Karpas-422 (cell line): Measurements from ENCODE around the gene SMPD3. TPM values are rescaled to one million over a fixed set of nuclear protein-coding genes. Genes with fewer than 3 reads are reported as not detected.

Experiments
- DNase-seq: peaks from one replicate; pipeline ENCODE4 v3.0.0-alpha.2; 2015
- H2AFZ ChIP-seq: fragments of 200-600 bp; sonication (generic); 2 replicates; pipeline ENCODE4 v1.6.1; 2014; ENCODE audit warnings: antibody characterized with exemption, low read length, mixed read lengths
- H3K27ac ChIP-seq: fragments of 200-600 bp; sonication (generic); 2 replicates; pipeline ENCODE4 v1.5.1; 2014; ENCODE audit warnings: mild to moderate bottlenecking, low read length, moderate library complexity
- H3K27me3 ChIP-seq: fragments of 200-600 bp; sonication (generic); 2 replicates; pipeline ENCODE4 v1.6.1; 2014; ENCODE audit warnings: low read length, mixed read lengths
- H3K36me3 ChIP-seq: fragments of 200-600 bp; sonication (generic); 2 replicates; pipeline ENCODE4 v1.6.1; 2014; ENCODE audit warnings: low read length, mixed read lengths; ENCODE audit not compliant: insufficient read depth
- H3K4me1 ChIP-seq: fragments of 200-600 bp; sonication (generic); 2 replicates; pipeline ENCODE4 v1.6.1; 2014; ENCODE audit warnings: mild to moderate bottlenecking, low read length, mixed read lengths
- H3K4me2 ChIP-seq: fragments of 200-600 bp; sonication (generic); 2 replicates; pipeline ENCODE4 v1.6.1; 2014; ENCODE audit warnings: low read length, low read depth, mild to moderate bottlenecking; ENCODE audit not compliant: poor library complexity, severe bottlenecking
- H3K4me3 ChIP-seq: fragments of 200-600 bp; sonication (generic); 2 replicates; pipeline ENCODE4 v1.5.1; 2014; ENCODE audit warnings: mild to moderate bottlenecking, antibody characterized with exemption, low read length, mixed read lengths
- H3K79me2 ChIP-seq: fragments of 200-600 bp; sonication (generic); 2 replicates; pipeline ENCODE4 v1.6.1; 2014; ENCODE audit warnings: mild to moderate bottlenecking, low read length, mixed read lengths
- H3K9ac ChIP-seq: fragments of 200-600 bp; sonication (generic); 2 replicates; pipeline ENCODE4 v1.6.0; 2014; ENCODE audit warnings: low read length
- H3K9me2 ChIP-seq: fragments of 200-600 bp; sonication (generic), shearing (Covaris generic); replicated peaks from 2 replicates; pipeline ENCODE4 v1.6.0; 2014; ENCODE audit warnings: mild to moderate bottlenecking, low read length, moderate library complexity; ENCODE audit not compliant: insufficient read depth
- H3K9me3 ChIP-seq: fragments of 300-700, 200-600 bp; sonication (generic); 2 replicates; pipeline ENCODE4 v1.6.1; 2014; ENCODE audit warnings: low read length, mixed read lengths
- H4K20me1 ChIP-seq: fragments of 200-600 bp; sonication (generic); 2 replicates; pipeline ENCODE4 v1.6.1; 2014; ENCODE audit warnings: mild to moderate bottlenecking, antibody characterized with exemption, low read length, low read depth; ENCODE audit not compliant: insufficient read depth
- total RNA-seq: library from RNA; depleted of rRNA; stranded (reverse); fragments of >200 nt; shearing (Covaris generic); gene quantifications from 2 replicates; pipeline ENCODE4 v1.2.3, GENCODE V29; 2014; ENCODE audit warnings: low replicate concordance

Gene SMPD3
- total RNA-seq, 1 experiment from 2014 or later: 5.0 TPM

DNA sequence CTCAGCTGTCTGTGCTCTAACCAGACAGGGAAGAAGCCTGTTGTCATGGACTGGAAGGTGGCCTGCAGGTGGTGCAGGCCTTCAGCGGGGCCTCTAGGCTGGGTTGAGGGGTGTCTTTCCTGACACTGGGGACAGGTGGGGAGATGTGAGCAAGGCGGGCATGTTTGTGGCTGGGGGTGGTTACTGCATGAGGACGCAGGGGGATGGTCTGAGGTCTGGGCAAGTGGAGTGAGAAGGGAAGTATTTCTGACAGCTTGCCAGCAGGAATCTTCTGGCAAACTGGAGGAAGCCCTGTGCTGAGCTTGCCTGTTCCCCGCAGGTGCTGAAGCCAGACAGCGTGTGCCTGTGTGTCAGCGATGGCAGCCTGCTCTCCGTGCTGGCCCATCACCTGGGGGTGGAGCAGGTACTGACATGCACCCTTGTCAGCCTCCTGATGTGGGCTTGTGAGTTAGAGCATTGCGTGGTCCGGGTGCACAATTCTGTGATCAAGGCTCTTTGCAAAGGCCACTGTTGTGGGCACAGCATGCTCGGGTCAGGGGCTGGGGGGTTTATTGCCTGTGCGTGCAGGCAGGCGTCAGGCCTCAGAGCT is 101.3 kb downstream of the SMPD3 start:
- Histone ChIP-seq H3K79me2 (no peaks in the 10 kb centered on the region), H3K4me1 (no peaks in the 10 kb centered on the region), H3K36me3 (peaks cover 6% of the 10 kb centered on the region; the same call in 1 of the 2 replicates), H3K4me2 (no peak overlapping the region), H3K9me3 (no peaks in the 10 kb centered on the region), H3K9ac (no peak overlapping the region), H3K27ac (no peak overlapping the region), H3K9me2 (no peaks in the 10 kb centered on the region), H2AFZ (no peak overlapping the region), H3K4me3 (no peak overlapping the region), H4K20me1 (no peaks in the 10 kb centered on the region), H3K27me3 (no peaks in the 10 kb centered on the region)
- no peak for DNase-seq

DNA sequence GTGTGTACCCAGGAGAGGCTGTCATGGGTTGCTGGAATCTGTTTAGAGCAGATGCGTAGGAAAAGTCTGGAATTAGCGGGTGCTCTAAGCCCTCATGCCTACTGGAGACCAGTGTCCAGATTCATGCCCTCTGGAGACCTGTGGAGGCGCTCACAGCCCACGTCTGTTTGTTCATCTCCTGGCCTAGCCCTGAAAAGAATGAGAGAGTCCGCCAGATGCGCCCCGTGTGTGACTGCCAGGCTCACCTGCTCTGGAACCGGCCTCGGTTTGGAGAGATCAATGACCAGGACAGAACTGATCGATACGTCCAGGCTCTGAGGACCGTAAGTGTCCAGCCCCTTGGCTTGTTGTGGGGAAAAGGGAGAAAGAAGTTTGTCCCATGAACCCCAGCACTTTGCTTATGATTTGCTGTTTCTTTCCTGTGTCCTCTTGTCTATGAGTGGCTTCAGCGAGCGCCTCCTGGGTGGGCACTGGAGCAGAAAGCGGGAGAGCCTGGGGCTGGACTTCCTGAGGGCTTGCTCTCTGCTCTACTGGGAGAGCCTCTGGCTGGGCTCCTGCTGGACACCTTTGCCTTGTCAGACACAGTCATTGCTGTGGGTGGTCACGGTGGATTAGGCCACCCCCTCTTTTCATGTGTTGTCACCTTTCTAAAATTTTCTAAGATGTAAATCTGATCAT is 102.2 kb downstream of the SMPD3 start:
- H3K4me3 ChIP-seq: no peak overlapping the region
- no peaks in the 10 kb centered on the region for H3K9me3 ChIP-seq
- H3K9me2 ChIP-seq: no peaks in the 10 kb centered on the region
- DNase-seq: no peak
- H3K4me2 ChIP-seq: no peak overlapping the region
- H3K27me3 ChIP-seq: no peaks in the 10 kb centered on the region
- no peaks in the 10 kb centered on the region for H3K4me1 ChIP-seq
- H3K36me3 ChIP-seq: peaks cover 8% of the 10 kb centered on the region
- H4K20me1 ChIP-seq: no peaks in the 10 kb centered on the region
- H3K79me2 ChIP-seq: no peaks in the 10 kb centered on the region
- no peak overlapping the region for H2AFZ ChIP-seq
- H3K27ac ChIP-seq: no peak overlapping the region
- no peak overlapping the region for H3K9ac ChIP-seq

DNA sequence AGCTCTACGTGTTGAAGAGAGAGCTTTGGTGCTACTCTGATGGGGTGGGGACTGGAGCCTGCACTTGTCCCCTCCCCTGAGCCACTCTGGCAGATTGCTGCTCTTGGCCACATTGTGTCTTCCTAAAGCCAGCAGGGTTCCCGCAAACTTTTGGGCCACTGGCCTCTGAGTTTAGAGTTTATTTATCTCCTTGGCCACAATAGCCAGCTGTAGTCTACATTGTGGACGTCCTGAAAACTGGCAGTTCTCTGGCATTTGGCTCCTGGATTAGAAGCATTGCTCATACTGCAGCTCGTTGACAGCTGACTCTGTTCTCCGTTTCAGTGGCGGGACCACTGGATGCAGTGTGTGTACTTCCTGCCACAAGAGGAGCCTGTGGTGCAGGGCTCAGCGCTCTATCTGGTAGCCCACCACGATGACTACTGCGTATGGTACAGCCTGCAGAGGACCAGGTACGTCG is 102.9 kb downstream of the SMPD3 start:
- H2AFZ ChIP-seq: no peak overlapping the region
- no peak for DNase-seq
- peaks cover 15% of the 10 kb centered on the region for H3K36me3 ChIP-seq
- 0 out of 2 replicates have a peak, but pooled peaks cover 3% of the 10 kb centered on the region for H3K79me2 ChIP-seq
- no peaks in the 10 kb centered on the region for H3K27me3 ChIP-seq
- H4K20me1 ChIP-seq: no peaks in the 10 kb centered on the region
- H3K27ac ChIP-seq: no peak overlapping the region
- H3K4me3 ChIP-seq: no peak overlapping the region
- no peaks in the 10 kb centered on the region for H3K9me2 ChIP-seq
- H3K4me1 ChIP-seq: no peaks in the 10 kb centered on the region
- H3K4me2 ChIP-seq: no peak overlapping the region
- no peak overlapping the region for H3K9ac ChIP-seq
- no peaks in the 10 kb centered on the region for H3K9me3 ChIP-seq

DNA sequence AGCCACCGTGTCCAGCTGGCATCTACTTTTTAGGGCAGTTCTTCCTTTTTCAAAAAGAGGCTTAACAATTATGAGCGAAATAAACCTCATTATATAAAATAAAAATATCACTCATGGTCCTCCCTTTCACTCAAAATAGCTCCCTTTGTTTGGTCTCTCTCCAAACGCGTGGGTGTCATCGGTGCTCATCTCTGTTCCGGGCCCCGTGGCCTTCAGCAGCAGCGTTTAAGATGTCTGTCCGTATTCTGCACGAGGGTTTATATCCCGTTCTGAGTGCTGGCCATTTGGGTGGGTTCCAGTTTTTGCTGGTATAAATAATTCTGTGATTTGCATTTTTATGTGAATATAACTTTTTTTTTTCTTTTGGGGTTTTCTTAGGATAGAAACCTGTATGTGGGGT is 104.1 kb downstream of the SMPD3 start:
- no peak overlapping the region for H3K4me2 ChIP-seq
- H3K4me3 ChIP-seq: no peak overlapping the region
- no peaks in the 10 kb centered on the region for H4K20me1 ChIP-seq
- DNase-seq: no peak
- no peak overlapping the region for H3K27ac ChIP-seq
- H3K36me3 ChIP-seq: peaks cover 22% of the 10 kb centered on the region
- no peak overlapping the region for H3K9ac ChIP-seq
- no peak overlapping the region for H2AFZ ChIP-seq
- H3K9me2 ChIP-seq: no peaks in the 10 kb centered on the region
- H3K4me1 ChIP-seq: no peaks in the 10 kb centered on the region
- no peaks in the 10 kb centered on the region for H3K9me3 ChIP-seq
- no peaks in the 10 kb centered on the region for H3K27me3 ChIP-seq
- 0 out of 2 replicates have a peak, but pooled peaks cover 3% of the 10 kb centered on the region for H3K79me2 ChIP-seq

DNA sequence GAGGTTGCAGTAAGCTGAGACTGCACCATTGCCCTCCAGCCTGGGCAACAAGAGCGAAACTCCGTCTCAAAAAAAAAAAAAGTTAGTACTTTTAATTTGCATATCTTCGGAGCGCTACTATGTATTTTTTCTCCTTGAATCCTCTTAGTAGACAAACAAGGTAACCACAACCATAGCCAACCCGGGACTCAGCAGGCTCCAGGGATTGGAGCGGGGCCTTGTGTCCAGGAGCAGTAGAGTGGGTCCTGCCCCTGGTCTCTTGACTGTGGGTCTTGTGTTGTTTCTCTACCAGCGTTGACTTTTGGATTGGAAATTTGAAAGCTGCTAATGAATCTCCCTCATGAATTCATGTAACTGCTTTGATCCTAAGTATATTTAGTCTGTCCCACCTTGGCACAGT is 105.2 kb downstream of the SMPD3 start:
- Histone ChIP-seq H3K9me2 (no peaks in the 10 kb centered on the region), H3K9me3 (no peaks in the 10 kb centered on the region), H3K27me3 (no peaks in the 10 kb centered on the region), H3K79me2 (0 out of 2 replicates have a peak, but pooled peaks cover 3% of the 10 kb centered on the region), H3K36me3 (peaks cover 26% of the 10 kb centered on the region), H3K4me3 (no peak overlapping the region), H3K4me1 (no peaks in the 10 kb centered on the region), H4K20me1 (no peaks in the 10 kb centered on the region), H2AFZ (no peak overlapping the region), H3K27ac (no peak overlapping the region), H3K4me2 (no peak overlapping the region), H3K9ac (no peak overlapping the region)
- no peak for DNase-seq

DNA sequence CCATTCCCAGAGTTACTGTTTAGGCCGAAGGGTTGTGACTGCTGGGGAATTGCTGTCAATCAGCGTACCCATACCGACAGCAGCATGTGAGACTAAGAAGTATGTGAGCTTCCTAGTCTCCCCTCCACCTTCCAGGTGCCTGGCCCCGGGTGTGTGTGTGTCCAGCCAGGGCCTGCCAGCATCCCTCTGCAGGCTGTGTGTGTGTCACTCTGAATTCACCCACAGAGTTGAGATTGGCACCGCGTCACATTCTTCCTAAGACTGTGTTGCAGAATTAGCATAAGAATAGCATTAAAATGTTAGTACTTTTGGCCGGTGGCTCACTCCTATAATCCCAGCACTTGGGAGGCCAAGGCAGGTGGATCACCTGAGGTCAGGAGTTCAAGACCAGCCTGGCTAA is 105.7 kb downstream of the SMPD3 start:
- Histone ChIP-seq H3K9ac (no peak overlapping the region), H3K36me3 (peaks cover 26% of the 10 kb centered on the region), H4K20me1 (no peaks in the 10 kb centered on the region), H3K27me3 (no peaks in the 10 kb centered on the region), H3K9me2 (no peaks in the 10 kb centered on the region), H3K4me1 (no peaks in the 10 kb centered on the region), H3K4me2 (no peak overlapping the region), H3K79me2 (0 out of 2 replicates have a peak, but pooled peaks cover 3% of the 10 kb centered on the region), H2AFZ (no peak overlapping the region), H3K27ac (no peak overlapping the region), H3K4me3 (no peak overlapping the region), H3K9me3 (no peaks in the 10 kb centered on the region)
- DNase-seq: no peak

DNA sequence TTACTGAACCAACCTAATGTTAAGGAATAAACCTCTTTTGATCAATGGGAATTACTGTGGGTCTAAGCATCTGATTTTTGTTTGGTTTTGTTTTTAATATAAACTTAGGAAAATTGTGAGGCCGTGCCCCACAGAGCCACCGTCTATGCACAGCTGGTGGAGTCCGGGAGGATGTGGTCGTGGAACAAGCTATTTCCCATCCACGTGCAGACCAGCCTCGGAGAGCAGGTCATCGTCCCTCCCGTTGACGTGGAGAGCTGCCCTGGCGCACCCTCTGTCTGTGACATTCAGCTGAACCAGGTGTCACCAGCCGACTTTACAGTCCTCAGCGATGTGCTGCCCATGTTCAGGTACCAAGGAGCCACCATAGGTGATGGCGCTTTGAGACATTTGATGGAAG is 109.1 kb downstream of the SMPD3 start:
- Histone ChIP-seq H3K9ac (no peak overlapping the region), H3K36me3 (peaks cover 23% of the 10 kb centered on the region)

DNA sequence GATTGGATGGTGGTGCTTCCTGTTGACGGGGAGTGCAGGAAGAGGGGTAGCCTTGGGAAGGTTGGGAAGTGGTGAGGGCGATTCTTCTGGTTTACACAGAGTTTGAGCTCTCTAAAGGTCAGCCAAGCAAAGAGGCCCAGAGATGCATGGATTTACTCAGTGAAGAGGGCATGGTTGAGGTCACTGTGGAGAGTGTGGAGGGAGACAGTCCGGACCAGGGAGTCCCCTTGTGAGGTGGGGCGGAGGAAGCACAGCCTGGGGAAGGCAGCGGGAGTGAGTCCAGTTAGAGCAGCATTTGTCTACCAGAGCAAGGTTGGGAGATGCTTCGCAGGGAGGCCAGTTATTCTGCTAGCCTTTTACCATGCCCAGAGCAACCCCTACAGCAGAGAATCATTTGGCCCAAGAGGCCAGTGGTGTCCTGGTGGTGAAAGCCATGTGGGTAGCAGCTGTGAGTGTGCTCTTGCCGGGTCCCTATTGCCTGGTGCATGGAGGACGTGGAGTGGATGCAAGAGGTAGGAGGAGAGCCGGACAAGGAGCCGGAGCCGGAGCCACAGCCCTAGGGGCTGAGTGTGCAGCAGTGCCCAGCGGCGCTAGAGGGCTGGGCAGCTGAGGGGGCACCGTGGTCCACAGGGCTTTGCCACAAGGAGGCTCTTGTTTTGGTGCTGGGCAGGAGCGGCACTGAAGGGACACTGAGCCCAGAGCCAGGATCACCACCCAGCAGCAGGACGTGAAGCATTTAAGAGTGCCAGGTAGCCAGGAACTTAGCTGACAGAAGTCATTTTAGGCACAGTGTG is 109.8 kb downstream of the SMPD3 start:
- Histone ChIP-seq H3K36me3 (peaks cover 23% of the 10 kb centered on the region), H3K4me3 (no peak overlapping the region), H3K4me1 (no peaks in the 10 kb centered on the region), H2AFZ (no peak overlapping the region), H3K9ac (no peak overlapping the region), H3K27me3 (no peaks in the 10 kb centered on the region), H4K20me1 (no peaks in the 10 kb centered on the region), H3K79me2 (0 out of 2 replicates have a peak, but pooled peaks cover 3% of the 10 kb centered on the region), H3K9me3 (no peaks in the 10 kb centered on the region), H3K4me2 (no peak overlapping the region), H3K9me2 (no peaks in the 10 kb centered on the region), H3K27ac (no peak overlapping the region)
- DNase-seq: no peak

More for the DNA sequence above, 109.1 kb downstream of the SMPD3 start:
- no peak overlapping the region for H3K4me3 ChIP-seq
- no peaks in the 10 kb centered on the region for H4K20me1 ChIP-seq
- H3K4me2 ChIP-seq: no peak overlapping the region
- no peak overlapping the region for H3K27ac ChIP-seq
- H3K9me2 ChIP-seq: no peaks in the 10 kb centered on the region
- no peak overlapping the region for H2AFZ ChIP-seq
- H3K27me3 ChIP-seq: no peaks in the 10 kb centered on the region
- no peak for DNase-seq
- H3K79me2 ChIP-seq: 0 out of 2 replicates have a peak, but pooled peaks cover 3% of the 10 kb centered on the region
- H3K4me1 ChIP-seq: no peaks in the 10 kb centered on the region
- H3K9me3 ChIP-seq: no peaks in the 10 kb centered on the region
